Endodermal cell (in vitro differentiated cells): ENCODE measurements around the gene TEC. TPM values are rescaled to one million over a fixed set of nuclear protein-coding genes. Genes with fewer than 3 reads are reported as not detected.

Experiments
- DNase-seq: peaks from one replicate; pipeline ENCODE4 v3.0.0-alpha.2; 2017
- H3K27ac ChIP-seq: 2 replicates; pipeline ENCODE4 v1.5.1; 2013; ENCODE audit warnings: mild to moderate bottlenecking, low read depth, low read length, moderate library complexity
- H3K27me3 ChIP-seq: 2 replicates; pipeline ENCODE4 v1.6.1; 2013; ENCODE audit warnings: mild to moderate bottlenecking, low read length, moderate library complexity; ENCODE audit not compliant: insufficient read depth, control insufficient read depth, poor library complexity, severe bottlenecking
- H3K36me3 ChIP-seq: 2 replicates; pipeline ENCODE4 v1.7.0; 2013; ENCODE audit warnings: mild to moderate bottlenecking, low read length, moderate library complexity; ENCODE audit not compliant: control insufficient read depth, insufficient read depth
- H3K4me1 ChIP-seq: one replicate; pipeline ENCODE4 v1.7.0; 2013; ENCODE audit warnings: low read length; ENCODE audit not compliant: control insufficient read depth, insufficient read depth
- H3K4me3 ChIP-seq: 2 replicates; pipeline ENCODE4 v1.5.1; 2013; ENCODE audit warnings: mild to moderate bottlenecking, low read length, moderate library complexity
- H3K9ac ChIP-seq: 2 replicates; pipeline ENCODE4 v1.6.1; 2013; ENCODE audit warnings: mild to moderate bottlenecking, low read length, moderate library complexity; ENCODE audit not compliant: poor library complexity, severe bottlenecking; ENCODE audit errors: extremely low read depth
- H3K9me3 ChIP-seq: 2 replicates; pipeline ENCODE4 v1.6.1; 2013; ENCODE audit warnings: mild to moderate bottlenecking, low read length, moderate library complexity; ENCODE audit not compliant: control insufficient read depth
- H3K27ac Mint-ChIP-seq: 2 replicates; pipeline ENCODE4 v1.8.0; 2020; ENCODE audit warnings: mixed read lengths
- H3K27me3 Mint-ChIP-seq: 2 replicates; pipeline ENCODE4 v1.8.0; 2021; ENCODE audit warnings: mild to moderate bottlenecking, mixed read lengths; ENCODE audit not compliant: insufficient read depth
- H3K36me3 Mint-ChIP-seq: 2 replicates; pipeline ENCODE4 v1.8.0; 2020; ENCODE audit warnings: low read depth, mixed read lengths
- H3K4me1 Mint-ChIP-seq: 2 replicates; pipeline ENCODE4 v1.8.0; 2020; ENCODE audit warnings: mixed read lengths
- H3K4me3 Mint-ChIP-seq: 2 replicates; pipeline ENCODE4 v1.8.0; 2020; ENCODE audit warnings: mild to moderate bottlenecking, moderate library complexity, mixed read lengths
- H3K9me3 Mint-ChIP-seq: 2 replicates; pipeline ENCODE4 v1.8.0; 2020; ENCODE audit warnings: mild to moderate bottlenecking, mixed read lengths
- WGBS, 2 experiments: methylation state at CpG; one replicate each; pipeline versions ENCODE4 v1.1.5 to v1.1.7; 2013; ENCODE audit warnings: missing lambda C conversion rate in 2 of 2, mixed read lengths in 1 of 2; ENCODE audit not compliant: insufficient coverage in 1 of 2, insufficient read length in 1 of 2; 5-methylcytosine and 5-hydroxymethylcytosine counted together
- total RNA-seq, 2 donors: library from RNA; stranded (reverse); fragmentation: NEBNext Ultra II Directional in 1 of 2; extraction: Animal tissue kit (Norgen Biotek cat#: 25700) in 1 of 2; gene quantifications; 2 replicates in 1 of 2; 3 replicates in 1 of 2; pipeline ENCODE4 v1.2.1, GENCODE V29; 2021
- TF ChIP-seq, protein P1 (sequence below): fragments of 200-600 bp; sonication (generic); conservative IDR thresholded peaks from 2 replicates; pipeline ENCODE4 v1.5.0; 2021; ENCODE audit warnings: antibody characterized with exemption, mild to moderate bottlenecking

The TEC gene
- total RNA-seq, 2 donors from 2014 or later = 3.8 to 5.4 TPM

DNA sequence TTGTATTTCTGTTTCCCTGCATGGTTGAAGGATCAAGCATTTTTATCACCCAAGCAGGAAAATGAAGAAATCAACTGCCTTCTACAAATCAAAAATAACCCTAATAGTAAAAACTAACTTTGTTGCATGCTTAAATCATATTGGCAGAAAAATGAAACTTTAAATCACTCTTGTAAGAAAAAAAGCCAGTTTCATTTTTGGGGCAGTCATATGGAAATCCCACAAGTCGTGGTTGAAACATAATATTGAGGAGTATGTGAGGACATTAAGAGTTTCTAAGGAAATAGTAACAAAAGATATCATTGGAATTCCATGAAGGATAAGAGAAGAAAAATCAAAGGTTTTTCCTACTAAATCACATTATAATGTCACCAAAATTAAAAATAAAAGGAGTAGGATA lies 8.4 kb downstream of the TEC start:
- DNase-seq = no peak
- peaks cover 6% of the 10 kb centered on the region for H3K36me3 Mint-ChIP-seq
- Histone ChIP-seq H3K36me3 (peaks cover 2% of the 10 kb centered on the region), H3K27me3 (no peaks in the 10 kb centered on the region), H3K9ac (no peak overlapping the region), H3K4me1 (no peaks in the 10 kb centered on the region), H3K27ac (no peak overlapping the region), H3K4me3 (no peak overlapping the region), H3K9me3 (no peaks in the 10 kb centered on the region)
- H3K27me3 Mint-ChIP-seq = no peaks in the 10 kb centered on the region
- TF ChIP-seq, protein P1, sequence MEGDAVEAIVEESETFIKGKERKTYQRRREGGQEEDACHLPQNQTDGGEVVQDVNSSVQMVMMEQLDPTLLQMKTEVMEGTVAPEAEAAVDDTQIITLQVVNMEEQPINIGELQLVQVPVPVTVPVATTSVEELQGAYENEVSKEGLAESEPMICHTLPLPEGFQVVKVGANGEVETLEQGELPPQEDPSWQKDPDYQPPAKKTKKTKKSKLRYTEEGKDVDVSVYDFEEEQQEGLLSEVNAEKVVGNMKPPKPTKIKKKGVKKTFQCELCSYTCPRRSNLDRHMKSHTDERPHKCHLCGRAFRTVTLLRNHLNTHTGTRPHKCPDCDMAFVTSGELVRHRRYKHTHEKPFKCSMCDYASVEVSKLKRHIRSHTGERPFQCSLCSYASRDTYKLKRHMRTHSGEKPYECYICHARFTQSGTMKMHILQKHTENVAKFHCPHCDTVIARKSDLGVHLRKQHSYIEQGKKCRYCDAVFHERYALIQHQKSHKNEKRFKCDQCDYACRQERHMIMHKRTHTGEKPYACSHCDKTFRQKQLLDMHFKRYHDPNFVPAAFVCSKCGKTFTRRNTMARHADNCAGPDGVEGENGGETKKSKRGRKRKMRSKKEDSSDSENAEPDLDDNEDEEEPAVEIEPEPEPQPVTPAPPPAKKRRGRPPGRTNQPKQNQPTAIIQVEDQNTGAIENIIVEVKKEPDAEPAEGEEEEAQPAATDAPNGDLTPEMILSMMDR = no peak
- 93 to 100% methylated on average over 1 of the region's 1 CpG for WGBS, 2 experiments
- no peak overlapping the region for H3K4me3 Mint-ChIP-seq
- H3K4me1 Mint-ChIP-seq = peaks cover 7% of the 10 kb centered on the region
- no peak overlapping the region for H3K27ac Mint-ChIP-seq
- H3K9me3 Mint-ChIP-seq = no peaks in the 10 kb centered on the region

DNA sequence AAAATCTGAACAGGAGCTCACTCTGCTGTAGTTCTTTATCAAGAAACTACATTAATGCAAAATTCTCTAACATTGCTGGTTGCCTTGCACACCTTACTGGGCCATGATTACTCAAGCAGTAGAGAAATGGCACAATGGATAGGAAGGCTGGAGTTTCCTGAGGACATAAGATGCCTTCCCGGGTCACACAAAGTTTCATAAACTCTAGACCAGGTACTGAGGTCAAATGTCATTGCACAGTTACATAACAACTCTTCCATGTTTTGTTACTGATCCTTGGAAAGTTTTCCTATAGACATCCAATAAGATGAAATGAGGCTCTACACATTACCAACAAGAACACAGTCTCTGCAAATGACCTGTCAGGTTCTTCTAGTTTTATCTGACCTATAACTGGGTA lies 9.9 kb downstream of the TEC start:
- TF ChIP-seq, protein P1 = no peak
- H3K4me1 Mint-ChIP-seq = peaks cover 7% of the 10 kb centered on the region
- H3K9ac ChIP-seq = no peak overlapping the region
- no peak overlapping the region for H3K27ac ChIP-seq
- no peaks in the 10 kb centered on the region for H3K36me3 Mint-ChIP-seq
- 100% methylated on average over 1 of the region's 1 CpG for WGBS, 2 experiments
- no peaks in the 10 kb centered on the region for H3K4me1 ChIP-seq
- H3K27ac Mint-ChIP-seq = no peak overlapping the region
- H3K27me3 ChIP-seq = no peaks in the 10 kb centered on the region
- H3K4me3 Mint-ChIP-seq = no peak overlapping the region
- no peak for DNase-seq
- H3K4me3 ChIP-seq = no peak overlapping the region
- no peaks in the 10 kb centered on the region for H3K9me3 Mint-ChIP-seq
- no peaks in the 10 kb centered on the region for H3K9me3 ChIP-seq
- H3K27me3 Mint-ChIP-seq = no peaks in the 10 kb centered on the region
- no peaks in the 10 kb centered on the region for H3K36me3 ChIP-seq

DNA sequence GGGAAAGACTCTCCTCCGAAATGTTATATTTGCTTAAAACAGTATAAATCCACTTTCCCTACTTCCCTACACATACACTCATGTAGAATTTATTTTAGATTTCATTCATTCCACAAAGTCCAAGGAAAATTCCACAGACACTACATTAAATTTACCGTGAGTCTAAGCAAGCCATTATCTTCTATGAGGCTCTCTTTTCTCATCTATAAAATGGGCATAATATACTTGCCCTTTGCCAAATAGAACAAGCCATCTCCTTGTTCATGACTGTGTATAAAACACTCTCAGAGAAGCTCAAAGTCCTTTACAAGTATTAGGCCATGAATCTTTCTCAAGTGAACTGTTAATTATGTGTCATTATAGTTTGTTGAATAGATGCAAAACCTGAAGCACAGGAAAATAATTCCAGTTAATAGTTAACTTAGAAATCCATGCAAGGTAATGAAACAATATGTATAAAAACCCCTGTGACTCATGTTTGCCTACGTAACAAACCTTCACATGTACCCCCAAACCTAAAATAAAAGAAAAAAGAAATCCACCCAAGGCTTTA lies 10.7 kb downstream of the TEC start:
- Mint-ChIP-seq H3K27ac (no peak overlapping the region), H3K9me3 (no peaks in the 10 kb centered on the region), H3K36me3 (no peaks in the 10 kb centered on the region), H3K27me3 (no peaks in the 10 kb centered on the region), H3K4me1 (peaks cover 3% of the 10 kb centered on the region), H3K4me3 (no peak overlapping the region)
- Histone ChIP-seq H3K36me3 (no peaks in the 10 kb centered on the region), H3K27ac (no peak overlapping the region), H3K4me3 (no peak overlapping the region), H3K9ac (no peak overlapping the region), H3K9me3 (no peaks in the 10 kb centered on the region), H3K4me1 (no peaks in the 10 kb centered on the region), H3K27me3 (no peaks in the 10 kb centered on the region)
- no peak for DNase-seq
- whole genome bisulfite sequencing, 2 experiments = 86 to 92% methylated on average over 2 to 3 of the region's 3 CpGs
- TF ChIP-seq, protein P1 = no peak
